Panc1 (cell line): ENCODE data around the gene SLC8A1. TPM values are rescaled to one million over a fixed set of nuclear protein-coding genes. Genes with fewer than 3 reads are reported as not detected.

Experiments used
- ATAC-seq: fragments of 200-7000 bp; cut with Tn5 transposase; 2 replicates; pipeline ENCODE4 v1.9.1; 2020; ENCODE audit warnings: mild to moderate bottlenecking, moderate library complexity
- BruUV-seq: library from RNA; stranded (reverse); fragments of 400-500 nt; replicated peaks from 2 replicates; lab custom pipeline; 2021; lab: Mats Ljungman, UMichigan
- CTCF ChIA-PET: fragments of 300-600 bp; sonication (Branson Sonifier 250); formaldehyde crosslinking; loops from one replicate; lab custom pipeline; 2022; ENCODE audit warnings: antibody characterized with exemption; lab: Charles Lee
- POLR2A ChIA-PET: fragments of 300-600 bp; sonication (Branson Sonifier 250); formaldehyde crosslinking; loops from one replicate; lab custom pipeline; 2022; ENCODE audit warnings: antibody characterized with exemption; lab: Charles Lee
- DNase-seq: peaks from one replicate; pipeline ENCODE4 v3.0.0-alpha.2; 2010; ENCODE audit warnings: low read depth, low spot score
- H3K27ac ChIP-seq: 2 replicates; pipeline ENCODE4 v1.5.1; 2011; ENCODE audit warnings: mild to moderate bottlenecking, low read length, inconsistent platforms
- H3K27me3 ChIP-seq: fragments of 200-500 bp; sonication (Bioruptor generic); 2 replicates; pipeline ENCODE4 v1.6.0; 2014; ENCODE audit warnings: low read length, inconsistent platforms; ENCODE audit not compliant: control insufficient read depth, insufficient read depth
- H3K36me3 ChIP-seq: fragments of 200-500 bp; sonication (Bioruptor generic); 2 replicates; pipeline ENCODE4 v1.5.1; 2014; ENCODE audit warnings: inconsistent platforms, mild to moderate bottlenecking, low read length, moderate library complexity; ENCODE audit not compliant: control insufficient read depth, insufficient read depth
- H3K4me1 ChIP-seq: 2 replicates; pipeline ENCODE4 v1.5.1; 2011; ENCODE audit warnings: inconsistent platforms, mild to moderate bottlenecking, low read length, moderate library complexity; ENCODE audit not compliant: control insufficient read depth, insufficient read depth
- H3K4me3 ChIP-seq, 2 experiments: 2 replicates each; pipeline ENCODE4 v1.5.1; 2011 to 2012; ENCODE audit warnings: low read depth in 2 of 2, low read length in 2 of 2, mild to moderate bottlenecking in 2 of 2, inconsistent platforms in 1 of 2, moderate library complexity in 1 of 2
- H3K9me3 ChIP-seq: fragments of 200-500 bp; sonication (Bioruptor generic); 2 replicates; pipeline ENCODE4 v1.5.1; 2014; ENCODE audit warnings: low read depth, mild to moderate bottlenecking, inconsistent platforms, low read length, moderate library complexity; ENCODE audit not compliant: control insufficient read depth, insufficient read depth
- CTCF ChIP-seq: fragments of 450-650 bp; IDR thresholded peaks from 2 replicates; pipeline ENCODE4 v1.5.1; 2017; ENCODE audit warnings: mild to moderate bottlenecking
- POLR2AphosphoS5 ChIP-seq: IDR thresholded peaks from 2 replicates; pipeline ENCODE4 v1.6.1; 2012; ENCODE audit warnings: mild to moderate bottlenecking, low read depth, low read length, moderate library complexity
- REST ChIP-seq, 2 experiments: IDR thresholded peaks; 2 replicates each; pipeline ENCODE4 v1.6.1; 2011 to 2012; ENCODE audit warnings: low read depth in 2 of 2, control low read depth in 1 of 2, low read length in 1 of 2, mild to moderate bottlenecking in 1 of 2, moderate library complexity in 1 of 2; ENCODE audit not compliant: insufficient read depth in 1 of 2
- SIN3A ChIP-seq: IDR thresholded peaks from 2 replicates; pipeline ENCODE4 v1.6.1; 2012; ENCODE audit warnings: low read depth, mild to moderate bottlenecking, low read length, moderate library complexity, borderline replicate concordance; ENCODE audit not compliant: insufficient read depth
- TCF7L2 ChIP-seq: IDR thresholded peaks from 2 replicates; pipeline ENCODE4 v1.6.1; 2011; ENCODE audit warnings: mild to moderate bottlenecking, low read depth, low read length, inconsistent platforms
- in situ Hi-C: cut with HindIII; loops from 2 replicates; pipeline ENCODE4 v1.10.0; 2016; ENCODE audit warnings: low sequenced_read_pairs, low pct_unique_long_range_greater_than_20kb
- intact Hi-C: fragments of 100-400 bp; cut with micrococcal nuclease; formaldehyde crosslinking; loops from one replicate; pipeline ENCODE4 v1.10.0; 2022; ENCODE audit not compliant: unreplicated experiment
- total RNA-seq: library from RNA; stranded (reverse); gene quantifications from one replicate; pipeline ENCODE4 v1.2.1, GENCODE V29; 2021; ENCODE audit not compliant: unreplicated experiment

SLC8A1 gene
- total RNA-seq, 1 experiment from 2014 or later = 0.59 TPM

- POLR2A ChIA-PET = no interaction called here
- BruUV-seq = no TSS peak
- no peaks in the 10 kb centered on the region for H3K9me3 ChIP-seq
- ATAC-seq (no peak), DNase-seq (no peak)
- in situ Hi-C loops (no loop called here), intact Hi-C loops (no loop called here)
- CTCF ChIA-PET = no interaction called here
- no peaks in the 10 kb centered on the region for H3K4me1 ChIP-seq
- H3K27ac ChIP-seq = no peak overlapping the region
- TF ChIP-seq TCF7L2 = no peak
- no peak for TF ChIP-seq SIN3A
- TF ChIP-seq CTCF = no peak
- no peak for TF ChIP-seq POLR2AphosphoS5
- TF ChIP-seq REST (IDR thresholded peaks at IDR 0.05; ENCODE audit: insufficient read depth in 1 of 2, low read depth in 2 of 2, low read length in 1 of 2) = no peak
- H3K27me3 ChIP-seq = no peaks in the 10 kb centered on the region
- H3K4me3 ChIP-seq = no peak overlapping the region
- H3K36me3 ChIP-seq = no peaks in the 10 kb centered on the region
Observed at GRCh38 chr2:40298026-40298425, 153.9 kb downstream of the SLC8A1 start.

GRCh38 chr2:40292291-40292690, 159.6 kb downstream of the SLC8A1 start:
- no peaks in the 10 kb centered on the region for H3K4me1 ChIP-seq
- ATAC-seq = no peak
- H3K4me3 ChIP-seq = no peak overlapping the region
- CTCF ChIA-PET = no interaction called here
- BruUV-seq = no TSS peak
- H3K27me3 ChIP-seq = no peaks in the 10 kb centered on the region; the same call in 1 of the 2 replicates
- TF ChIP-seq CTCF = no peak
- no peak for TF ChIP-seq SIN3A
- TF ChIP-seq REST (IDR thresholded peaks at IDR 0.05; ENCODE audit: insufficient read depth in 1 of 2, low read depth in 2 of 2, low read length in 1 of 2) = no peak
- no peaks in the 10 kb centered on the region for H3K9me3 ChIP-seq
- no peaks in the 10 kb centered on the region for H3K36me3 ChIP-seq
- H3K27ac ChIP-seq = no peak overlapping the region
- POLR2A ChIA-PET = no interaction called here
- intact Hi-C loops = no loop called here
- DNase-seq = no peak
- in situ Hi-C loops = no loop called here
